COR-L47 (cell line): ENCODE data around the gene TAS2R31.
"Not testable (repeated sequence)": the region's sequence is repeated elsewhere in the genome, so short reads cannot be mapped to it uniquely, and the experiment has no call there.

Experiments used
- DNase-seq: peaks from one replicate; lab custom pipeline; 2025; lab: John Stamatoyannopoulos, UW

The TAS2R31 gene

DNA sequence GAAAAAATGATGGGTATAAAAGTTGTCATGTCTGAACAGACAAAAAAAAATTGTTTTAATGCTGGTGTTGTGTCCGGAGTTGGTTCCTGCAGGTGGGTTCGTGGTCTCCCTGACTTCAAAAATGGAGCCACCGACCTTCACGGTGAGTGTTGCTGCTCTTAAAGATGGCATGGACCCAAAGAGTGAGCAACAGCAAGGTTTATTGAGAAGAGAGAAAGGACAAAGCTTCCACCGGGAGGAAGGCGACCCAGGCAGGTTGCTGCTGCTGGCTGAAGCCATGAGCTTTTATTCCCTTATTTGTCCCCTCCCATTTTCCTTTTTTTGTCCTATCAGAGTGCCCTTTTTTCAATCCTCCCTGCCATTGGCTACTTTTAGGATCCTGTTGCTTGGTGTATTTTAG lies at the start of gene TAS2R31:
Gene TAS2R31, minus strand, starts transcription at position 101 of the 400 bp plus-strand sequence. Its CDS starts 72 bp downstream, at position 29.
- no peak for DNase-seq

- no peak for DNase-seq
These were observed 47.0 kb upstream of the TAS2R31 start for GRCh38 chr12:11078246-11078645.

DNA sequence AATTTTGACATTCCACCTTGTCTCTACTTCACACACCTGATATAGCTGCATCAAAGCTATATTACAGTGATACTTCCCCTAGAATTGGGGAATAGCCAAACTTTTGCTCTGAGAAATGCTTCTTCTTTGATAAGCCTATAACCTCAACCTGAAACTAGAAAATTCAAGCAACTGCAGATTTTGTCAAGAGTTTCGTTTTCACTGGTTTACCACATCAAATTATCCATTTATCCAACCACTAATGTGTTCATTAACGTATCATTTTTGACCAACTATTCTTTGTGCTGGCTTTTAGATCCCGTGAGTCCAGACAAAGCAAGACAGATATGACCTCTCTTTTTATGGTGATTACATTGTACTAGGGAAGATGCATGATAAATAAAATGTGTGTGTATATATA lies 44.4 kb upstream of the TAS2R31 start:
- no peak for DNase-seq

DNA sequence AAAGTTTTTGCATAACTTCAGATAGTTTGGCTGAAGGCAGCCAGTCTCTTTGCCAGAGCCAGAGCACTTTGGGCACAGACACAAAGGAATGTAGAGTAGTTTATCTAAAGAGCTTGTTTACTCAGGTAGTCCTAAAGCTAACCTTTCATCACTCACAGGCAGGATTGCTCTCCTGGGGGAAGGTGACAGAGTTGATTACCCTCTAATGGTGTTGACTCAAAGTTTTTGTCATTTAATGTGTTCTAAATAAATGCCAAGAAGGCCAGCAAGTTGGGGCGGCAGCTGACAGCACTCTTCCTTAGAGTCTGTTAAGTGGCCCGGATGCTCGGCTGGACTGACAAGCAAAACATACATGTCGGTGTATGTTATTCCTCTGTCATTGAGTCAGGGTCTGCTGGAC lies 40.2 kb upstream of the TAS2R31 start:
- DNase-seq = no peak

- no peak for DNase-seq
These were observed 39.8 kb upstream of the TAS2R31 start for GRCh38 chr12:11070999-11071398.

- DNase-seq = no peak
These were observed 38.7 kb upstream of the TAS2R31 start for GRCh38 chr12:11069854-11070365.

DNA sequence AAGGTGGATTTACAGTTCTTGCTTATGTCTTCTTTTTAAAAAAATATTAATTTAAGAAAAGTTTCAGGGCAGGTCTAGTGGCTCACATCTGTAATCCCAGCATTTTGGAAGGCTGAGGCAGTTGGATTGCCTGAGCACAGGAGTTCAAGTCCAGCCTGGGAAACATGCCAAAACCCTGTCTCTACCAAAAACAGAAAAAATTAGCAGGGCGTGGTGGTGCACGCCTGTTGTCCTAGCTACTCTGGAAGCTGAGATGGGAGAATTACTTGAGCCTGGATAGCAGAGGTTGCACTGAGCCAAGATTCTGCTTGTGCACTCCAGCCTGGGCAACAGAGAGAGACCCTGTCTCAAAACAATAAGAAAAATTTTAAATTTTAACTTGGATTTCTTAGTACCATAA lies 36.3 kb upstream of the TAS2R31 start:
- peak; percentile 17 for DNase-seq

DNA sequence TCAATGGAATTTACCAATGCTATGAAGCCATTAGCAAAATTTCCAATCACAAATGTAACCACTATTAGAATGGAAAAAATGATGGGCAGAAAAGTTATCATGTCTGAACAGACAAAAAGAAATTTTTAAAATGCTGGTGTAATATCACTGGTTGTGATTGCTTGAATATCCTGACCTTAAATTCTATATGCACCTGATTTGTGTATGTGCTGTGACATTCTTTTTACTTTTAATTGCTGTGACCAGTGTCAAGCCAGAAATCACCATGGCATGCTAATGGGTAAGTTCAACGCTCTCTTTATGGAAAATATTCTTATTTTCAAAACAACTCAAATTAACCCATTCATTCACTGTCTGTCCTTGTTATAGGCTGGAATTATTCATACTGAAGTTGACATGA lies 31.0 kb upstream of the TAS2R31 start, which contains the start of gene TAS2R46:
Gene TAS2R46, minus strand, starts transcription at position 101 of the 400 bp plus-strand sequence. Its CDS starts 0 bp downstream, at position 101.
- DNase-seq = not testable (repeated sequence)

DNA sequence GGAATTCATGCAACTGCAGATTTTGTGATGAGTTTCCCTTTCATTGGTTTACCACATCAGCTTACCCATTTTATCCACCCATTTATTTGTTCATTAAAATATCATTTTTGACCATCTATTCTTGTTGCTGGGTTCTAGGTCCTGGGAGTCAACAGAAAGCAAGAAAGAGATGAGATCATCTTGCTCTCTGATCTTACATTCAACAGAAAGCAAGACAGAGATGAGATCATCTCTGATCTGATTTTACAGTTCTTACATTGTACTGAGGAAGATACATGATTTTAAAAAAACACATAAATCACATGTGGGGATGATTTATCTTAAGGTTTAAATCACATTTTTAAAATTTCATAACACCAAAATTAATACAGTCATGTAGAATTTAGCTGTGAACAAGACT lies 28.6 kb upstream of the TAS2R31 start:
- no peak for DNase-seq

DNA sequence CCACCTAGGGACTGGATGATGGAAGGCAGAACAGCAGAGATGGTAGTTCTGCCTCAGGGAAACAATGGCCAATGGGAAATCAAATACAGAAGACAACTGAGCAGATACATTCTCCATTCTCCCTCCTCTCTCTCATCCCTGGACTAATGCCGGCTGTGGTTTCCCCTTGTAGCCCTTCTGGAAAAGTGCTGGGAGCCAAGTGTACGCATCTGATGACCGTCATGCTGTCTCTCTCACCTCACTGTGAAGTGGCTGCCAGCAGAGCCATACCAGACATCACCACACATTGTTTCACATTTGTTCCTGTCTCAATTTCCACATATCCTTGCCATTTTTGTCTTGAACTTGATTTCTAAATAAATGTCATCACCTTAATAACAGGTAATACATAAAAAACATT lies 27.8 kb upstream of the TAS2R31 start:
- no peak for DNase-seq

GRCh38 chr12:11055306-11055705 lies 24.1 kb upstream of the TAS2R31 start:
- DNase-seq = no peak

GRCh38 chr12:11049806-11050531 lies 18.8 kb upstream of the TAS2R31 start:
- DNase-seq = not testable (repeated sequence)

DNA sequence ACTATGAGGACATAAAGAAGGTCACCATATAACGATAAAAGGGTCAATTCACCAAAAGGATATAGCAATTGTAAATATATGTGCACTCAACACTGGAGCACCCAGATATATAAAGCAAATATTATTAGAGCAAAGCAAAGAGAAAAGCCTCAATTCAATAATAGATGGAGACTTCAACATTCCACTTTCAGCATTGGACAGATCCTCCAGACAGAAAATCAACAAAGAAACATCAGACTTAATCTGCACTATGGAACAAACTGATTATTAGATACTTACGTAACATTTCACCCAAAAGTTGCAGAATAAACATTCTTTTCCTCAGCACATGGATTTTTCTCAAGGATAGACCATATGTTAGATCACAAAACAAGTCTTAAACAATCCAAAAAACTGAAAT lies 10.2 kb upstream of the TAS2R31 start:
- DNase-seq = not testable (repeated sequence)

GRCh38 chr12:11040162-11040561 lies 9.0 kb upstream of the TAS2R31 start:
- no peak for DNase-seq

- DNase-seq = no peak
These were observed 8.0 kb upstream of the TAS2R31 start for GRCh38 chr12:11039171-11039570.

- DNase-seq = not testable (repeated sequence)
These were observed 2.8 kb upstream of the TAS2R31 start for GRCh38 chr12:11033959-11034358.

DNA sequence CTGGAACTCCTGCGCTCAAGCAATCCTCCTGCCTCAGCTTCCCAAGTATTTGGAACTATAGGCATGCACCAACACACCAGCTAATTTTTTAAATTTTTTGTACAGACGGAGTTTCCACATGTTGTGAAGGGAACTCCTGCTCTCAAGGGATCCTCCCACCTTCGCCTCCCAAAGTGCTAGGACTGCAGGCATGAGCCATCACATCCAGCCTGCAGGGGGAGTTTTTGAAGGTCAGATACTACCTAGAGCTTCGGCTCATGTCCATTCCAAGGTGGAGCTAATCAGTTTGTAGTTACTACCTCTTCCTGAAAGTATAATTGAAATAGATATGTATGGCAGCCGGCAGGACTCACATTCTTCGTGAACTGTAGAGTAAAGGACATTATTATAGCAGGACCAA lies 5.1 kb downstream of the TAS2R31 start:
- no peak for DNase-seq

- DNase-seq = no peak
These were observed 7.8 kb downstream of the TAS2R31 start for GRCh38 chr12:11023387-11023786.

- DNase-seq = no peak
These were observed 8.7 kb downstream of the TAS2R31 start, which contains the start of gene TAS2R19 for GRCh38 chr12:11022520-11022919. TAS2R19 (minus strand) TSS chr12:11022620; CDS start chr12:11022571, 49 bp downstream.

- no peak for DNase-seq
These were observed 14.3 kb downstream of the TAS2R31 start for GRCh38 chr12:11016937-11017336.

DNA sequence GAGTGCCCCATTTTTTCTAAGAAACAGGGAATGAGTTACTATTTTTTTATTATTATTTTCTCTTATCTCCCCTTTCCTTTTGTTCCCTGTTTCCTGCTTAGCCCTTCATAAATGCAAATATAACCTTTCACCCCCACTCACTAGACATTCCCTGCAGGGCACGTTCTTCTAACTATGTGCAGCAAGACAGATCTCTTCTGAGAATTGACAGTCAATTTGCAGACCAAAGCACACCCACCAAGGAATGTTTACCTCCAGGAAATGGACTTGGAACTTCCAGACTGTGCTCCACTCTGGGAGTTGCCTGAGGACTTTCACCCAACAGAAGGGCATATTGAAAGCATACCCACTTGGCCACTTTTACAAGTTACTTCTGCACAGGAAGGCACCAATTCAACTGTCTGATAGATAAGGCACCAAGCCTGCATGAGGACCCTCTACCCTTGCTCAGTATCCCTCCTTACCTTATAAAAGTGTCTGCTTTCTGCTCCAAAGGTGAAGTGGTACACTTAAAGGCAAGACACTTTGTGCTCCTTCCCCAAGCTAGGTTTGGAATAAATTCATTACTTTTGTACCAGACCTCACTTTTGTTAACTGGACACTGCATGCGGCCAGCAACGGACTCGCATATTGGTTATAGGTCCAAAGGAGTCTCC lies 15.3 kb downstream of the TAS2R31 start:
- DNase-seq = no peak

DNA sequence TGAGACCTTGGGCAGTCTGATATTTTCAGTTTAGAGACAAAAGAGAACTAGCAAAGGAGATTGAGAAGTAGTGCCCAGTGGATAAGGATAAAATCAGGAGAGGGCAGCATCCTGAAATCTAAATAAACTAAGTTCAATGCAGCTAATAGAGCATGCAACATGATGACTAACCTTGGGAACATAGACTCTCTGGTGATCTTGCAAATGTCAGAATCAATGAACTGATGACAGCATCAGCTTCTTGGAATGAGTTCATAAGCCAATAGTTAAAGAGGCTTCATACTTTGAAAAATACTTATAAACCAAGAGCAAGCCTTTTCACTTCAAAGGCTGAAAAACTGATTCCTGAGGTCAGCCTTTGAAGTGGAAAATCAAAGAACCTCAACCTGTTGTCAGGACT lies 17.0 kb downstream of the TAS2R31 start:
- DNase-seq = no peak

GRCh38 chr12:11007608-11008007 lies 23.6 kb downstream of the TAS2R31 start:
- DNase-seq = no peak
